ENCODE measurements around the gene MAFF. TPM values are rescaled to one million over a fixed set of nuclear protein-coding genes. Genes with fewer than 3 reads are reported as not detected.
"Not testable (repeated sequence)": the region's sequence is repeated elsewhere in the genome, so short reads cannot be mapped to it uniquely, and the experiment has no call there.

Gene MAFF
- 10 to 100 TPM; 11.8 to 12.3 TPM for total RNA-seq

DNA sequence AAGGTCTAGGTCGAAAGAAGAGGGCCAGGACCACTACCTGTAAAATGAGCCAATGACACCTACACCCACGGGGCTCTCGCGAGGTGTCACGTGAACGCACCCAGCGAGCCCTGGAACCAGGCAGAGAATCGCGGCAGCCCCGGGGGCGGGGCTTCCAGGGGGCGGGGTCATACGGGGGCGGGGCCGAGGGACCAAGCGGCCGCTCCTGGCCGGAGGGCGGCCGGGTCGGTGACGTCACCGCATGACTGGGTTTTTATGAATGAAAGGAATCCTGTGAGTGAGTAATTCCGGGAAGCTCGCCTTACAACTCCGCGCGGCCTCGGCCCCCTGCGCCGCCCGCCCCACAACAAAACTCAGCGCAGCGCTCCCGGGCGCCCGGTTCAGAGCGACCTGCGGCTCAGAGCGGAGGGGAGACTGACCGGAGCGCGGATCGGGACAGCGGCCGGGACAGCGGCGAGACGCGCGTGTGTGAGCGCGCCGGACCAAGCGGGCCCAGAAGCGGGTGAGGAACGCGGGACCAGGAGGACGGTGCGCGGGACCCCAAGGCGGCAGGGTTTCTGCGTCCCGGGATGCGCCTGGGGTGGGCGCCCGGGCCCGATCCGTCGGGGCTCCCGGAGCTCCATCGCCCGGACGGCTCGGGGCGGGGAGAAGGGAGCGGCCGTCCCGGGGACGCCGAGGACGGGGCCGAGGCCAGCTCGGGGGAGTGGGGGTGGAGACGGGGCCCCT, at the start of gene MAFF:
MAFF (plus strand) TSS at position 284 of the 726 bp plus-strand sequence. CDS start 11,860 bp downstream, outside the sequence.
- CTCF ChIA-PET, result interaction anchor here (0.8 to 2.2 kb wide), 3 partner anchors 13 to 150 kb away, joined by 3 to 7 read pairs (median 7); no protein-coding TSS in a partner anchor
- POLR2A ChIA-PET, result interaction anchor here (1.1 to 3.9 kb wide), 7 partner anchors 12 to 29 kb away, joined by 3 to 22 read pairs (median 4); partner anchors contain the start of gene PLA2G6

DNA sequence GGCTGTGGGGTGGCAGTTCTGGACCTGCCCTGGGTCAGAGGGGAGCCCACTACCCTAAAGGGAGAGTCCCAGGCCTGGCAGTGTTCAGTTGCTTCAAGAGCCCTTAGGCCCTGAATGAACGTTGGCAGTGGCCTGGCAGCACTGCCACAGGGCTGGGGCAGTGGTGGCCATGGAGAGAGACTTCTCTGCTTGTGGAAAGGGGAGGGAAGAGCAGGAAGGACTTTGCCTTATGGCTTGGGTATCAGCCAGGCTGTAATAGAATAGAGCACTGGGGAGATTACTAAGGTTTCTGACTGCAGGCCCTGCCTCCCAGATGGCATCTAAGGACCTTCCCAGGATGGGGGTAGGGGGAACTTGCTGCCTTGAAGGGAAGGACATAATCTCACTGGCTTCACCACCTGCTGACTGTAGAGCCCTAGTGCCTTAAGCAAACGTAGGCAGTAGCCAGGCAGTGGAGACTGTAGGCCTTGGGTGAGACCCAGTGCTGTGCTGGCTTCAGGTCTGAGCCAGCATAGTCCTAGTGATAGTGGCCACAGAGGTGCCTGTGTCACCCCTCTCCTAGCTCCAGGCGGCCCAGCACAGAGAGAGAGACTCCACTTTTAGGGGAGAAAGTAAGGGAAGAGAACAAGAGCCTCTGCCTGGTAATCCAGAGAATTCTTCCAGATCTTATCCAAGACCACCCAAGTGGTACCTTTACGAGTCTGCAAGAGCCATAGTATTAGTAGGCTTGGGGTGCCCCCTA, 47.8 kb upstream of the MAFF start:
- POLR2A ChIA-PET, result no interaction called here
- CTCF ChIA-PET, result no interaction called here

DNA sequence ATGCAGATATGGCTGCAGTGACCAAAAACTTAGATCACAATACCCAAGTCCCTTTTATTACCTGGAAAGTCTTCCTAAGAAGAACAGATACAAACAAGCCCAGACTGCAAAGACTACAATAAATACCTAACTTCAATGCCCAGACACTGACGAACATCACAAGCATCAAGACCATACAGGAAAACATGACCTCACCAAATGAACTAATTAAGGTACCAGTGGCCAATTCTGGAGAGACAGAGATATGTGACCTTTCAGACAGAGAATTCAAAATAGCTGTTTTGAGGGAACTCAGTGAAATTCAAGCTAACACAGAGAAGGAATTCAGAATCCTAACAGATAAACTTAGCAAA, 47.3 kb upstream of the MAFF start:
- CTCF ChIA-PET, POLR2A ChIA-PET: not testable (repeated sequence)

DNA sequence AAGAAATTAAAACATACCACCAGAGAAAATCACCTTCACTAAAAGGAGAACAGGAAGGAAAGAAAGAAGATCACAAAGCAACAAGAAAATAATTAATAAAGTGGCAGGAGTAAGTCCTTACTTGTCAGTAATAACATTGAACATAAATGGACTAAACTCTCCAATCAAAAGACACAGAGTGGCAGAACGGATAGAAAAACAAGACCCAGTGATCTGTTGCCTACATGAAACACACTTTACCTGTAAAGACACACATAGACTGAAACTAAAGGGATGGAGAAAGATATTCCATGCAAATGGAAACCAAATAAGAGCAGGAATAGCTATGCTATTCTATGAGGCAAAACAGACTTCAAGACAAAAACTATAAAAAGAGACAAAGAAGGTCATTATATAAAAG, 46.1 kb upstream of the MAFF start:
- ChIA-PET POLR2A (no interaction called here), CTCF (no interaction called here)

DNA sequence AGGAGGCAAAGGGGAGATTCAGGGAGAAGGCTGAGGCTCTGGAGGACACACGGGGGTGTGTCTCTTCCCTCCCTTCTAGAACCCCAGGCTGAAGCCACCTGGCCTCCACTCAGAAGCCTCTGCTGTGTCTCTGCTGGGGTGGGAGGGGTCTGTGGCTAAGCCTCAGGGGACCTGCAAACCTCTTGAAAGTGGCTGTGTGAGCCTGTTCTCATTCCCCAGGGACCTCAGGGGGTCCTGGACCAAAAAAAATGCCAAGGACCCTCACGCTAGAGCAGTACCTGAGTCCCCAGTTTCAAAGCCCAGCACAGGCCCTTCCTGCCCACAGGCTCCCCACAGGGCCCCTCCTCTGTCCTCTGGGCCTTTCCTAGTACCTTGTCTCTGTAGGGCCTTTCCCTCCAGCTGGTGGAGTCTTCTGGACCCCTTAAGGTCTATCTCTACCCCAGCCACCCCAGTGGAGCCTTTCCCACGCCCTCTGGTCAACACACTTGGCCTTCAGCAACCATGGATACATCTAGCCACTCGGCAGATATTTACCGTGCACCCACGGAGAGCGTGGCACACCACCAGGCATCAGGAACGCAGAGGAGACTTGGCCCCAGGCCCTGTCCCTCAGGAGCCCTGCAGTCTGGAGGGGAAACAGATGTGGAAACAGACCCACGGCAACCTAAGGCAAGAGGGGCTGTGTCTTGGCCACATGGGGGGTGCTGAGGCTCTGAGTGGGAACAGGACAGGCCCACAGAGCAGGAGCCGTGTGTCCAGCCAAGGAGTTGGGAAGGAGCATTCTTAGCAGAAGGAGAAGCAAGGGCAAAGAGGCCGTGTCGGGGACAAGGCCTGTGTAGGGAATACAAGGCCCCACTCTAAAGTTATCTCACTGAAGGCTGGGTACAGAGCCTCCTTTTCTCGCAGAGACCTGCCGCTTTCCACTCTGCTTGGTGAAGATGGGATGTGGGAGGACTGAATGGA, 38.6 kb upstream of the MAFF start:
- POLR2A ChIA-PET, result no interaction called here
- CTCF ChIA-PET, result no interaction called here

DNA sequence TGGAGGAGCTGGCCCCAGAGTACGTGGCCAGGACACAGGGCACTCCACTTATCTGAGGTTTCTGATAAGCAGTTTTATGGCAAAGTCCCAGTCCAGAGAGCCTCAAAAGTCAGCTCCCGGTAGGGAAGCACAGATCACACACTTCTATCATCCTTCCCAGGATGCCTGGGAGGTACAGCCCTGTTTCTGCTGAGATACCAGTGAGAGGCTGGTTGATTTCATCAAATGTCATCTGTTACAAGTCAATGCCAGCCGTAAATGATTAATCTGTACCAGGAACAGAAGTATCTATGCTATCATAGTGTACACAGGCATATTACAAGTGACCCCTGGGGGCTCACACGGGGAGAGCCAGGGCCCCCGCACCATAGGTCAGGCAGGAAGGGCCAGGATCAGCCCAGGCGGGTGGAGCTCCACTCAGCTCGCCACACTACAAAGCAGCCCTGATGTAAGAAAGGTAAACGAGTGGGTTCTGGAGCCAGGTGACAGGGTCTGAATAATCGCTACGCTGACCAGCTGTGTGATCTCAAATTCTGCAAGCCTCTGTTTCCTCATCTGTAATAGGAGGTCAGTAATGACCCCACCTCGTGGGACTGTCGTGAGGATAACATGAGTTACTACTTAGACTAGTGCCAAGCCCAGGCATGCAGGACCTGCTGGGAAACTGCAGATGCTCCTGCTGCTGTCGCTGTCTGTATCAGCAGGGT, 37.8 kb upstream of the MAFF start:
- ChIA-PET CTCF (no interaction called here), POLR2A (no interaction called here)

DNA sequence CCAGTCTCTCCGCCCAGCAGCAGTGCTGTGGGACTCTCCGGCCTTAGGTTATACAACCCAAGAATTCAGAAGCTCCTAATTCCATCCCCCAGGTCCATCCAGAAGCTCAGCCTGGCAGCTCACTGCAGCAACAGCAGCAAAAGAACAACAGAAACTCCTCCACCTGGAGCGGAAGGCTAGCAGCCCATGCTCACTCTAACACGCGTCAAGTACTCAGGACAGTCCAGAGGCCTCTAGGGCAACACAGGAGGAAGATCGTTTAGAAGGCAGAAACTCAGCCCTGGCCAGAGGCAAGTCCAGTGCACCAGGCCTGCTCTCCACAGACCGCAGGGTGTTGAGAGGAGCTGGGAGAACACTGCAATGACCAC, 37.3 kb upstream of the MAFF start:
- CTCF ChIA-PET, result no interaction called here
- POLR2A ChIA-PET, result no interaction called here

DNA sequence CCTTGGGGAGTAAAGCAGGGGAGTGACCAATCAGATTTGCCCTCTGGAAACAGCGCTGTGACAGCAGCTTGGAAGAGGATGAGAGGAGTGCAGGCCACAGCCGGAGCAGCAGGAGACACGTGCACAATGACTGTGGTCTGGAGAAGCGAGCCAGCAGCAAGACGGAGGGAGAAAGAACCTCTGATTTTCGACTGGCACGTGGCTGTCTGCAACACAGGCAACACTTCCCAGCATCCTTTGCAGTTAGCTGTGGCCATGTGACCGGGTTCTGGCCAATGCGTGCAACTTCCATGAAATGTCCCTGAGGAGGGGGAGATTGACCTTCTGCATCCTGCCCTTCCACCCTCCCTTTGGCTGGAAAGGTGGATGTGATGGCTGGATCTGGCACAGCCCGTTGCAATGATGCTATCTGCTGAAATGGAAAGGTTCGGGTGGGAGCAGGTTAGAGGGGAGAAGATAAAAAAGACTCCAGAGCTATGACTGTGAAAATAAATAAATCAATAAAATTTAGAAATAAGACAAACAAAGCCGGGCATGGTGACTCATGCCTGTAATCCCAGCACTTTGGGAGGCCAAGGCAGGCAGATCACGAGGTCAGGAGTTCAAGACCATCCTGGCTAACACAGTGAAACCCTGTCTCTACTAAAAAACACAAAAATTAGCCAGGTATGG, 35.7 kb upstream of the MAFF start:
- ChIA-PET POLR2A (interaction anchor here (1.1 kb wide), 1 partner anchor 16 kb away, joined by 3 read pairs; the partner anchor contains the start of gene PLA2G6), CTCF (no interaction called here)

DNA sequence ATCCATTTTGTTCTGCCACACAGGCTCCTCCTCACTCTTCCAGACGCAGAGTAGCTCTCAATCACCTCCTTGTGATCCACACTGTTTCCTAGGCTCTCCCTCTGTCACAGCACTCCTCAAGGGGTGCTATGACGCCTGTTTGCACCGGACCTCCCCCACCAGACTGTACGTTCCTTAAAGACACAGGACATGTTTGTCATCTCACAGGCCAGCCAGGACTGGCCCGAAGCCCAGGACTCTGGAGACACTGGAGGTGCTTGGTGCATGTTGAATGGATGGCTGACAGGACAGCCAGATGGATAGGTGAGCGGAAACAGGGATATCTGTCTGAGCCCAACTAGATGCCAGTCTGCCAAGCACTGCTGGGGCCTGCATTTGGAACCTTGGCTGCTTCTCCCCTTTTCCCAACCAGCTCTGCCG, 33.8 kb upstream of the MAFF start:
- ChIA-PET POLR2A (no interaction called here), CTCF (no interaction called here)

DNA sequence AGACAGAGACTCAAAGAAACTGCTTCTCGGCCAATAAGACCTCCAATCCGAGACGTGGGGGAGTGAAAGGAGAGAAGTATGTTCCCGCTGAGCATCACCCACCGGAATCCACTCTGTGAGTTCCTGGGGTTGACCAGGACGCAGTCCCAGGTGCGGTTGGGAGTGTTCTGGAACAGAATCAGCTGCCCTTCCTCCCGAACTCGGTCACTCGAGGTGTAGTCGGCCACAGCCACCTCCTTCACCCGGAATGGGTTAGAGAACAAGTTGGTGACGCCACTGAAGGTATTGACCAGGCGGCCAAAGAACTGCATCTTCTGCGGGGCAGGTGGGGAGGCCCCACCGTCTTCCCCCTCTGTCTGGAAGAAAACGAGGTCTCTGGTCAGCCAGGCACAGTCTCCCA, 32.7 kb upstream of the MAFF start:
- POLR2A ChIA-PET, result no interaction called here

DNA sequence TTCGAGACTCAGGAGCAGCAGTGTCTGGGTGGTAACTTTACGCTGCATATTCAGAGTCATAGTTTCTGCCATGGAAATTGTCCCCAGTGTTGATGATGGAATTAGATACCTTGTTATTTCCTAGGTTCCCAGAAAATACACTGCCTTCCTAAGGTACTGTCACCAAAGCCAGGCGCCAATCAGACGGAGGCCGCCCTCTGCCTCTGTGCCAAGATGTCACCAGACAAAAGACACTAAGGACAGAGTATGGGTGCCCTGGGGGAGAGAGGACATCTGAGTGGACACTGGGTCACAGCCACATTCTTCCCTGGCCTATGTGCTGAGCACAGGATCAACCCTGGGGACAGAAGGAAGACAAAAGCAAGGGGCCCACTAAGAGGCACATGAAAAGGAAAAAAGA, 31.3 kb upstream of the MAFF start:
- POLR2A ChIA-PET, result no interaction called here
- CTCF ChIA-PET, result interaction anchor here (0.7 to 1.9 kb wide), 2 partner anchors 20 to 31 kb away, joined by 3 to 7 read pairs; partner anchors contain the start of gene MAFF

More for the DNA sequence above, 32.7 kb upstream of the MAFF start:
- CTCF ChIA-PET, result no interaction called here

DNA sequence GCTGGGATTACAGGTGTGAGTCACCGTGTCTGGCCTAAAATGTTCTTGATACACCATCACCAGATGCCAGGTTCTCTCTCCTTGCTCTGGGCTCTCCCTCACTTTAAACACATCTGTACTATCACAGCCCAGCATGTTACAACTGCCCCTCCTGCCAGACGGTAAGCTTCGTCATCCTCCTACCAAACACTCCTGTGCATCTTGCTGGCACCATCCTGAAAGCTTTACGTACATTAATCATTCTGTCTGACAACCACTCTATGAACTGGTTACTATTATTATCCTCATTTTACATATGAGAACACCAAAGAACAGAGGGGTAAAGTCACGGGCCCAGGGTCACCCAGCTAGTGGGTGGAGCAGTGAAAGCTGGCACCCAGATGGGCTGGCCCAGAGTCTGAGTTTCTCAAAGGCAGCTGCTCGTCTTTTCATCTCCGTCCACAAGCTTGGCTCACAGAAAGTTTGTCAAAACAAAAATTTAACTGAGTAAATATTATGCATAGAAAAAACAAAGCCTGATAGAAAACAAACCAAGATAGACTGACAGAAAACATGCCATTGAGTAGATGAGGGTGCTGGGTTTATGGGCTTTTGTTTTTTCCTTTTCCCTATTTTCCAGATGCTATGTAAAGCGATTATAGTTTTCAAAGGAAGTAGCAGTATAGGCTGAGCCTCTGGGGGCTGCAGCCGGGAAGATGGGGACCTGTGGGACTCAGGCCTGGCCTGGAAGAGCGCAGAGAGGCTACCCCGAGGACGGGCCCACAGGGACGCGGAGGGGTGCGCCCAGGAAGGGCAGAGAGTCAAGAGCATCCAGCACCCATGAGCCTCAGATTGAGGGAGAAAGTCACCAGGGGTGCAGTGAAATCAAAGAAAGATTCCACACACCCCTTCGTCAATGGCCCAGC, 29.6 kb upstream of the MAFF start:
- ChIA-PET POLR2A (interaction anchor here (1.4 kb wide), 1 partner anchor 31 kb away, joined by 3 read pairs; no protein-coding TSS in a partner anchor), CTCF (interaction anchor here (1.9 kb wide), 1 partner anchor 29 kb away, joined by 7 read pairs; the partner anchor contains the start of gene MAFF)

DNA sequence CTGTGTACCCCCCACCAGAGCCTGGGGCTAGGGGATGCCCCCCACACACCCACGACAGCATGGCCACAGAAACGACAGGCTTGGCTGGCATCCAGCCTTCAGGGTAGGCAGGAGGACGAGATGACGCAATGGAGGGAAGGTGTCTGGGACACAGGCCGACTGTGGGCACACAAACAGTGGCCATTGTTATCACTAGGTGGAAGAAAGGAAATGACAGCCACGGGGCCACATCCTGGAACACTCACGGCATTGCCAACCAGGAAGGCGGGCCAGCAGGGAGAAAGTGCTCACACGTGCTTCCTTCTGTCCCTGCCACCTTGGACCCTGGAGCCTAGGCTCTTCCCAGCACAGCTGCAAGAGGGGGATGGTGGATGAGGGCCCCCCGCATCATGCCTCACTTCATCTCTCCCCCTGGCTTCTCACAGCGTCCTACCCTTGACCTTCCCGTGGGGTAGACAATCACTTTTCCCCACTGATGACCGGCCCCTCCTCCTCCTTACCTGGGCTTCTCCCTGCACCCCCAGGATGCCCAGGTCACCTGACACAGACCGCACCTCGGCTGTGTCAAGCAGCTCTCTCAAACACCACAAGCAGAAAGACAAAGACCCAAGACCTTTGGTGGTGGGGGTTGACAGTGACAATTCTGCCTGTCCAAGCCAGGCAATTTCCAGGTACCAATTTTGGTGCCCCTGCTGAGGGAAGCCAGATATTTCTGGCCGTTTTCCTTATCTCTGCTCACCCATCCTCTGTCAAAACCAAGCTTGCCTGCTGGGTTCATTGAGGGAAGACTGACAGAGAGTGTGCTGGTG, 28.8 kb upstream of the MAFF start:
- ChIA-PET CTCF (interaction anchor here (0.5 kb wide), 1 partner anchor 574 kb away, joined by 3 read pairs; no protein-coding TSS in a partner anchor), POLR2A (interaction anchor here (1.4 kb wide), 1 partner anchor 30 kb away, joined by 3 read pairs; no protein-coding TSS in a partner anchor)

DNA sequence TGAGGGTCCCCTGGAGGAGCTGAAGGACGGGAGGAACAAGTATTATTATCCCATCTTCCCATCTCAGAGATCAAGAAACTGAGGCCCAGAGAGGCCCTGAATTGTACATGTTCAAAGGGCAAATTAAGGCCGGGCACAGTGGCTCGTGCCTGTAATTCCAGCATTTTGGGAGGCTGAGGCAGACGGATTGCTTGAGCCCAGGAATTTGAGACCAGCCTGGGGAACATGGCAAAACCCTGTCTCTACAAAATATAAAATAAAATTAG, 28.2 kb upstream of the MAFF start:
- POLR2A ChIA-PET, result interaction anchor here (1.4 kb wide), 1 partner anchor 29 kb away, joined by 3 read pairs; no protein-coding TSS in a partner anchor
- CTCF ChIA-PET, result interaction anchor here (0.5 kb wide), 1 partner anchor 574 kb away, joined by 3 read pairs; no protein-coding TSS in a partner anchor

DNA sequence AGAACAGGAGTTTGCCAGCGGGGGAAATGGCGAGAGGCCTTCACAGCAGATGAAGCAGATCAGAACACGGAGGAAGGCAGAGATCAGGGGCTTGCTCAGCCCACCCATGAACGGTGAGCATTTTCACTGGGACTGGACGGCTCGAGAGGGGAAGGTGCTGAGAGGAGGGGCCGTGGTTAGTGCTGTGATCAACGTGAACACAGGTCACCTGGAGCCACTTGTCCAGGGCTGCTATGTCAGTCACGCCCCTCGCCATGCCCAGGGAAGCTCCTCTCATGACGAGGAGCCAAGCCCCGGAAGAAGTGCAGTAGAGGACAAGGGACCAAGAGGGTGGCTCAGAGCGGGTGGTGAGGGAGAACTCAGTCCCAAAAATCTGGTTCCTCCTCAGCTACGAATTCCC, 27.2 kb upstream of the MAFF start:
- ChIA-PET POLR2A (no interaction called here), CTCF (no interaction called here)

DNA sequence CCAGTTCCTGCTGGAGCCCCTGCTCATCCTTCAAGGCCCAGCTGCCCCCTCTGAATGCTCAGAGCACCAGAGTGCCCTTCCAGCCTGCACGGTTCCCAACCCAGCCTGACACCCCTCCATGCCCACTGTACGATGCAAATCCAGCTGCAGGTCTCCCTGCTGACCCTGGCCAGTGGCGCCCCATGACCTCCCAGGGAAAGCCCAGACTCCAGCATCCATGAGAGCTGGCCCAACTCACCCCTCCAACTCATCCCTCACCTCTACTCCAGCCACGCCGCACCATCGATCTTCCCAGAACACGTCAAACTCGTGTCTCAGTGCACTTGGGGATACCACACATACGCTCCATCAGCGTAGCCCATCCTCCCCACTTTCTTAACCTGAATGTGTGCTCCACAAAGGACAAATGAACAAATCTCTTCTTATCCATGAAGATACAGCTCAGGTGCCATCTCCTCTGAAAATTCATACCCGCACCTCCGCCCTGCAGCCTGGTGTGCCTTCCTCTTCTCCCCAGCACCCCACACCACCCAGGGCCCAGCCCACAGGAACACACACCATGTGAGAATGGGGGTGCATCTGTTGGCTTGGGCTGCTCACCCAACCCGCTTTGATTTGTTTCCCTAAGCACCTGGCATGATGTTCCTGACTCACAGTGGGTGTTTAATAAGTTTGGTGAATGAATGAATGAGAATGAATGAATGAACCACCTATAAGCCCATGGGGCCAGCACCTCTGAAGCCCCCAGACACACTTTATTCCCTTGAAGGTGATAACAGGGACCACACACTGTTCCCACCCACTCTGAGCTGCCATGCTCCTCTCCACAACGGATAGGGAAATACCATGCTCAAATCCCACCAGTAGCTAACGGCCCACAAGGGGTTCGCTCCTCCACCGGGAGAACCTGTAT, 26.3 kb upstream of the MAFF start:
- CTCF ChIA-PET, result interaction anchor here (1.1 to 1.7 kb wide), 3 partner anchors 29 to 123 kb away, joined by 3 to 6 read pairs (median 4); no protein-coding TSS in a partner anchor
- POLR2A ChIA-PET, result interaction anchor here (1.2 kb wide), 1 partner anchor 27 kb away, joined by 6 read pairs; no protein-coding TSS in a partner anchor

Measured in activated CD8-positive, alpha-beta memory T cell treated with anti-CD3 and anti-CD28 coated beads for 36 hours (primary cell).